ENCODE results near the gene RPP25L. TPM values are rescaled to one million over a fixed set of nuclear protein-coding genes. Genes with fewer than 3 reads are reported as not detected.
A peak's percentile ranks its signal among the peaks of the same experiment; 100 is the strongest.

The RPP25L gene, protein sequence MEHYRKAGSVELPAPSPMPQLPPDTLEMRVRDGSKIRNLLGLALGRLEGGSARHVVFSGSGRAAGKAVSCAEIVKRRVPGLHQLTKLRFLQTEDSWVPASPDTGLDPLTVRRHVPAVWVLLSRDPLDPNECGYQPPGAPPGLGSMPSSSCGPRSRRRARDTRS
- total RNA-seq: 31.4 TPM

DNA sequence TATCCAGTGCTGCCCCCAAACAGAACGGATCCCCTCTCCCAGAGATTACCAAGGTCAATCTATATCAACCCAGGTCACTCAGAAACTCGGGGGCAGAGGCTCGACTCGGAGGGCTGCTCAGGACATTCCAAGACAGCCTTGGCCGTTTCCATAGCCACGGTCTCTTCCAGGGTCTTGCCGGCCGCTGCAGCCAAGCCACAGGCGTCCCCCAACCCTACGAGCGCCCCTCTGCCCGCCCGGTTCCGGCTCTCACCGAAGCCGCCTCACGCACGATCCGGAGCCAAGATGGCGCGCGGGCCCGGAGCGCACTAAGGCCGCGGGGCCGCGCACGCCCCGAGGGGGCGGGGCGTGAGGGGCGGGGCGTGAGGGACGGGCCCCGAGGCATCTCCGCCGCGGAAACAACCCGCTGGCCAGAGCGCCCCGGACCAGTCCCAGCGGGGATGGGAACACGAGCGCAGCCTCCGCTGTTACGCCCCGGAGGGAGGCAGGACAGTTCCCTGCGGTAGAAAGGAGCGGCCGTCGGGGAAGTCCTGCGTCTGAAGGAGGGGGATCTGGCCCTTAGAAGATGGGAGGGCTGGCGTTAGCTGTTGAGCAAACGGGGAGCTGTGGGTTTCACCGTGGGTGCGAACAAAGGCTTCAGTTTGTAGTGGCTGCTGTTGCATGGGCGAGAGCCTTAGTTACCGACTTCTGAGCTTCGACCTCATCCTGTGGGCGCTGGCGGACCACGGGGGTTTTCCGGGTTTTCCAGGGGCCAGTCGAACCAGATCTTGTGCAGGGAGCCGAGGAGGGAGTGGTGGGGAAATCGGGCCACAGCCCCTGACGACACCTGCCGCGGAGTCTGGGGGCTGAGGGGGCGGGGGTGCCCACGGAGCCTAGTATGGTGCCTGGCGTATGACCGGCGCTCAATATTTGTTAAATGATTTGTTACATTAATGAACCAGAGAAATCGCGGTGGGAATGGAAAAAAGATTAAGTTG, at the start of gene RPP25L:
RPP25L (minus strand) TSS at position 287 of the 977 bp plus-strand sequence. CDS start 801 bp downstream, outside the sequence.
- peak within 1 kb of the TSS; percentile 94 for H3K27ac ChIP-seq
- TF ChIP-seq POLR2A (IDR thresholded peaks at IDR 0.05): peak in 1 of 2 donors; percentile 82
- no peak for TF ChIP-seq CTCF (IDR thresholded peaks at IDR 0.05)
- peak in 1 of 2 donors; percentile 97 for TF ChIP-seq POLR2AphosphoS5 (IDR thresholded peaks at IDR 0.05; ENCODE audit: insufficient read depth in 1 of 2, low read depth in 1 of 2)
- H3K4me1 ChIP-seq: peaks cover 23% of the 10 kb centered on the region
- H3K9me3 ChIP-seq: no peaks in the 10 kb centered on the region
- H3K27me3 ChIP-seq: no peaks in the 10 kb centered on the region
- peaks cover 0 to 27% of the 10 kb centered on the region in 2 donors for H3K36me3 ChIP-seq
- peak within 1 kb of the TSS; percentile 75 to 85 for H3K4me3 ChIP-seq
- intact Hi-C loops (cut with DNase I): loop anchor here (2.0 kb wide), 1 partner anchor 23 kb away; no protein-coding TSS in a partner anchor
- DNase-seq (ENCODE audit: extremely low spot score in 2 of 2): no peak

DNA sequence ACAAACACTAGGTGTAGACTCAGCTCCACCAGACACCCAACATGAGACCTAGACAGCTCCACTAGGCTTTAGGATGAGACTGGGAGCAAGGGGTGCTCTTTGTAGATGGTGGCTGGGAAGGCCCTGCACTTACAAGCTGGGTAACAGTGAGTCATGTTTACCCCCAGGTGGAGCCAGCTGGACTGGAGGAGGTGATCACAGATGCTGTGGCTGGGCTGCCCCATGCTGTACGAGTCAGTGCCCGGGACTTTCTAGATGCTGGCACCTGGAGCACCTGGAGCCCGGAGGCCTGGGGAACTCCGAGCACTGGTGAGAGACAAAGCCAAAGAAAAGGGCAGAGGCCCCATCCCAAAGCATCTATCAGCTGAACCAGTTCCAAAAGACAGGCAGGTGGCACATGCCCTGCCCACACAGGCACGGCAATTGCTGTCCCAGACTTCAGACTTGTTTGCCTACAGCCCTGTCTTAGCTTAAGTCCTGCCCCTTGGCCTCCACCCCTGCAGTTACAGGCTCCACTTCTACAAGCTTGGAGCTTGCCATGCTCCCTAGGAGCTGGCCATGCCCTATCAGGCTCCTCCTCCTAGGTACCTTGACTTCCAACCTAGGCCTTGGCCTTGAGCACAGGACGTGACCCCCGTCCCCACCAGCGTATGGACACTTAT, 47.8 kb upstream of the RPP25L start:
- H3K36me3 ChIP-seq: no peaks in the 10 kb centered on the region
- H3K27me3 ChIP-seq: no peaks in the 10 kb centered on the region
- peaks cover 27% of the 10 kb centered on the region for H3K4me1 ChIP-seq
- H3K4me3 ChIP-seq: no peak overlapping the region
- intact Hi-C loops (cut with DNase I): no loop called here
- H3K27ac ChIP-seq: no peak overlapping the region
- DNase-seq (ENCODE audit: extremely low spot score in 2 of 2): no peak
- TF ChIP-seq CTCF (IDR thresholded peaks at IDR 0.05) (no peak), POLR2AphosphoS5 (IDR thresholded peaks at IDR 0.05; ENCODE audit: insufficient read depth in 1 of 2, low read depth in 1 of 2) (no peak)
- H3K9me3 ChIP-seq: no peaks in the 10 kb centered on the region

DNA sequence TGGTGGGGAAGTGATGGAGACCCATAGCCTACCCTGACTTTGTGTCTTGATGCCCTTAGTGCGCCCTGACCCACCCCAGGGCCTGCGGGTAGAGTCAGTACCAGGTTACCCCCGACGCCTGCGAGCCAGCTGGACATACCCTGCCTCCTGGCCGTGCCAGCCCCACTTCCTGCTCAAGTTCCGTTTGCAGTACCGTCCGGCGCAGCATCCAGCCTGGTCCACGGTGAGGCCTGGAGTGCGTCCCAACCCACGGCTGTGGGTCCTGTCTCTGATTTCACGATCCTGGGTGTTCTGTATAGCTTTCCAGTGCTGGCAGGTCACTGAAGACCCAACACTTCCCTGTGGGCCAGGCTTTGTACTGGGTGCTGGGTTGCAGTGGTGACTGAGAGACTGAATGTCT, 46.6 kb upstream of the RPP25L start:
- TF ChIP-seq POLR2AphosphoS5 (IDR thresholded peaks at IDR 0.05; ENCODE audit: insufficient read depth in 1 of 2, low read depth in 1 of 2) (no peak), POLR2A (IDR thresholded peaks at IDR 0.05) (no peak), CTCF (IDR thresholded peaks at IDR 0.05) (no peak)
- intact Hi-C loops (cut with DNase I): no loop called here
- H3K9me3 ChIP-seq: no peaks in the 10 kb centered on the region
- H3K27ac ChIP-seq: no peak overlapping the region
- no peaks in the 10 kb centered on the region for H3K27me3 ChIP-seq
- H3K4me3 ChIP-seq: no peak overlapping the region
- DNase-seq (ENCODE audit: extremely low spot score in 2 of 2): no peak
- H3K4me1 ChIP-seq: peaks cover 31% of the 10 kb centered on the region
- H3K36me3 ChIP-seq: no peaks in the 10 kb centered on the region

DNA sequence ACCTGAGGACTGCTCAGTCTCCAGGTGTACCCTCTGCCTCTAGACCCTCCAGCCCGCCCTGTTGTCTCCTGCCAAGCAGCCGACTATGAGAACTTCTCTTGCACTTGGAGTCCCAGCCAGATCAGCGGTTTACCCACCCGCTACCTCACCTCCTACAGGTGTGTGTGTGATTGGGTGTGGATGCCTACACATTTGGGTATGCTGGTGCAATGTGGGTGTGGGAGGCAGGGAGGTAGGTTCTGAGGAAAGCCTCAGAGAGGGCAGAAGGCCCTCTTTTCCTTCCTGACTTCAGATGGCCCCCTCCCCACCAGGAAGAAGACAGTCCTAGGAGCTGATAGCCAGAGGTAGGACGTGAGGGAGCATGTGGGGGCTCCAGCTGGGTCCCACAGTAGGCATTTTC, 45.1 kb upstream of the RPP25L start:
- no peaks in the 10 kb centered on the region for H3K36me3 ChIP-seq
- no peak overlapping the region for H3K27ac ChIP-seq
- intact Hi-C loops (cut with DNase I): no loop called here
- H3K9me3 ChIP-seq: no peaks in the 10 kb centered on the region
- H3K4me1 ChIP-seq: peaks cover 46% of the 10 kb centered on the region
- H3K4me3 ChIP-seq: no peak overlapping the region
- H3K27me3 ChIP-seq: no peaks in the 10 kb centered on the region
- DNase-seq (ENCODE audit: extremely low spot score in 2 of 2): no peak
- no peak for TF ChIP-seq POLR2A (IDR thresholded peaks at IDR 0.05)
- TF ChIP-seq CTCF (IDR thresholded peaks at IDR 0.05): no peak
- no peak for TF ChIP-seq POLR2AphosphoS5 (IDR thresholded peaks at IDR 0.05; ENCODE audit: insufficient read depth in 1 of 2, low read depth in 1 of 2)
